Gastroesophageal sphincter (tissue), 4 donors: ENCODE measurements around the gene WFDC1. TPM values are rescaled to one million over a fixed set of nuclear protein-coding genes. Genes with fewer than 3 reads are reported as not detected.

Experiments used
- ATAC-seq: fragments of 150-250 bp; one replicate; pipeline ENCODE4 v1.9.1; 2016; ENCODE audit warnings: mild to moderate bottlenecking, moderate library complexity
- H3K27ac ChIP-seq, 4 donors: fragments of 200-600 bp; sonication (generic) in 3 of 4; 1 replicate in 3 of 4; 2 replicates in 1 of 4; pipeline ENCODE4 v1.5.1; 2016 to 2019
- H3K27me3 ChIP-seq: fragments of 200-600 bp; sonication (generic); one replicate; pipeline ENCODE4 v1.5.1; 2019
- H3K36me3 ChIP-seq, 2 donors: fragments of 200-600 bp; sonication (generic); one replicate each; pipeline ENCODE4 v1.5.1; 2019; ENCODE audit warnings: control low read depth in 1 of 2
- H3K4me1 ChIP-seq, 3 donors: fragments of 200-600 bp; sonication (generic); 1 replicate in 2 of 3; 2 replicates in 1 of 3; pipeline ENCODE4 v1.5.1; 2016 to 2019; ENCODE audit warnings: control low read depth in 2 of 3
- H3K4me3 ChIP-seq, 2 donors: fragments of 200-600 bp; sonication (generic); one replicate each; pipeline ENCODE4 v1.5.1; 2019; ENCODE audit warnings: mild to moderate bottlenecking in 1 of 2, moderate library complexity in 1 of 2
- H3K9me3 ChIP-seq, 3 donors: fragments of 200-600 bp; sonication (generic); one replicate each; pipeline ENCODE4 v1.5.1; 2017 to 2019; ENCODE audit warnings: control low read depth in 2 of 3
- CTCF ChIP-seq, 4 experiments: fragments of 200-600 bp in 2 of 4; fragments of 450-650 bp in 2 of 4; sonication (generic) in 1 of 4; IDR thresholded peaks; one replicate each; pipeline ENCODE4 v1.5.1; 2017 to 2019; ENCODE audit warnings: antibody characterized with exemption in 4 of 4, mild to moderate bottlenecking in 2 of 4, moderate library complexity in 2 of 4
- EP300 ChIP-seq: sonication (generic); formaldehyde crosslinking; IDR thresholded peaks from one replicate; pipeline ENCODE4 v1.6.1; 2017; ENCODE audit warnings: antibody characterized with exemption, mild to moderate bottlenecking
- POLR2A ChIP-seq, 2 donors: fragments of 450-650 bp; IDR thresholded peaks; one replicate each; pipeline ENCODE4 v1.6.1; 2017; ENCODE audit warnings: antibody characterized with exemption in 2 of 2, mild to moderate bottlenecking in 2 of 2, moderate library complexity in 1 of 2
- POLR2AphosphoS5 ChIP-seq: sonication (generic); formaldehyde crosslinking; IDR thresholded peaks from one replicate; pipeline ENCODE4 v1.6.1; 2017; ENCODE audit warnings: antibody characterized with exemption
- WGBS, 2 donors: methylation state at CpG; one replicate each; pipeline ENCODE4 v1.1.5; 2018; ENCODE audit warnings: low coverage in 1 of 2; 5-methylcytosine and 5-hydroxymethylcytosine counted together
- total RNA-seq, 4 donors: library from RNA; depleted of rRNA; stranded (reverse); fragments of >200 nt; gene quantifications; one replicate each; pipeline ENCODE4 v1.1.0, GENCODE V29; 2016

The WFDC1 gene
- total RNA-seq, 4 donors from 2014 or later, result 25.0 to 53.1 (median 38.2) TPM

- no peak for ATAC-seq
- no peak overlapping the region for H3K27ac ChIP-seq
- peaks cover 0 to 14% (median 0%) of the 10 kb centered on the region in 3 donors for H3K9me3 ChIP-seq
- WGBS, 2 donors, result 82 to 85% methylated on average over 3 to 10 of the region's 11 CpGs
- H3K36me3 ChIP-seq, result no peaks in the 10 kb centered on the region
- TF ChIP-seq POLR2AphosphoS5 (no peak), POLR2A (IDR thresholded peaks at IDR 0.05) (no peak), CTCF (IDR thresholded peaks at IDR 0.05) (no peak), EP300 (no peak)
- peaks cover 36% of the 10 kb centered on the region for H3K27me3 ChIP-seq
- no peaks in the 10 kb centered on the region for H3K4me1 ChIP-seq
- H3K4me3 ChIP-seq, result no peak overlapping the region
Observed at GRCh38 chr16:84258266-84258665, 36.4 kb upstream of the WFDC1 start.

- Histone ChIP-seq H3K27me3 (peaks cover 42% of the 10 kb centered on the region), H3K4me1 (no peaks in the 10 kb centered on the region), H3K4me3 (no peak overlapping the region), H3K27ac (no peak overlapping the region), H3K9me3 (peaks cover 0 to 12% (median 0%) of the 10 kb centered on the region in 3 donors), H3K36me3 (no peaks in the 10 kb centered on the region)
- TF ChIP-seq EP300, result no peak
- no peak for TF ChIP-seq POLR2A (IDR thresholded peaks at IDR 0.05)
- no peak for TF ChIP-seq CTCF (IDR thresholded peaks at IDR 0.05)
- no peak for TF ChIP-seq POLR2AphosphoS5
- 83 to 93% methylated on average over 3 of the region's 3 CpGs for WGBS, 2 donors
- no peak for ATAC-seq
Observed at GRCh38 chr16:84259691-84260090, 35.0 kb upstream of the WFDC1 start.

GRCh38 chr16:84260766-84261554, 33.7 kb upstream of the WFDC1 start:
- Histone ChIP-seq H3K36me3 (no peaks in the 10 kb centered on the region), H3K9me3 (no peaks in the 10 kb centered on the region), H3K4me1 (no peaks in the 10 kb centered on the region), H3K4me3 (no peak overlapping the region), H3K27ac (no peak overlapping the region), H3K27me3 (peaks cover 42% of the 10 kb centered on the region)
- TF ChIP-seq POLR2AphosphoS5 (no peak), CTCF (IDR thresholded peaks at IDR 0.05) (no peak), EP300 (no peak), POLR2A (IDR thresholded peaks at IDR 0.05) (no peak)
- no peak for ATAC-seq
- 82 to 88% methylated on average over 6 to 9 of the region's 23 CpGs for WGBS, 2 donors

GRCh38 chr16:84262031-84262430, 32.6 kb upstream of the WFDC1 start:
- no peak for ATAC-seq
- H3K27ac ChIP-seq, result no peak overlapping the region

More at GRCh38 chr16:84262031-84262430, 32.6 kb upstream of the WFDC1 start:
- TF ChIP-seq EP300 (no peak), CTCF (IDR thresholded peaks at IDR 0.05) (no peak), POLR2AphosphoS5 (no peak), POLR2A (IDR thresholded peaks at IDR 0.05) (no peak)
- Histone ChIP-seq H3K9me3 (no peaks in the 10 kb centered on the region), H3K4me1 (no peaks in the 10 kb centered on the region), H3K27me3 (peaks cover 38% of the 10 kb centered on the region), H3K36me3 (no peaks in the 10 kb centered on the region), H3K4me3 (no peak overlapping the region)
- WGBS, 2 donors, result 83% methylated on average over 3 of the region's 4 CpGs; no CpG with 5 or more reads in 1 of the 2 donors
